PC-9 (cell line): ENCODE measurements around the gene INTS7. TPM values are rescaled to one million over a fixed set of nuclear protein-coding genes. Genes with fewer than 3 reads are reported as not detected.

ENCODE experiments used
- BruUV-seq: library from RNA; stranded (reverse); fragments of 400-500 nt; replicated peaks from 2 replicates; lab custom pipeline; 2021; lab: Mats Ljungman, UMichigan
- CTCF ChIA-PET: fragments of 300-600 bp; sonication (Branson Sonifier 250); formaldehyde crosslinking; loops from one replicate; lab custom pipeline; 2022; ENCODE audit warnings: antibody characterized with exemption; lab: Charles Lee
- POLR2A ChIA-PET: fragments of 300-600 bp; sonication (Branson Sonifier 250); formaldehyde crosslinking; loops from one replicate; lab custom pipeline; 2022; ENCODE audit warnings: antibody characterized with exemption; ENCODE audit not compliant: unreplicated experiment; lab: Charles Lee
- DNase-seq, 2 experiments: peaks; one replicate each; pipeline versions ENCODE4 v3.0.0 to v3.0.0-alpha.2; 2015 to 2022; ENCODE audit warnings: mixed read lengths in 1 of 2
- H2AFZ ChIP-seq: fragments of 200-600 bp; sonication (generic); 2 replicates; pipeline ENCODE4 v1.8.1; 2017; ENCODE audit warnings: antibody characterized with exemption
- H3F3A ChIP-seq: fragments of 200-600 bp; sonication (generic); 2 replicates; pipeline ENCODE4 v1.8.1; 2017; ENCODE audit warnings: antibody characterized with exemption, mild to moderate bottlenecking, low read depth; ENCODE audit not compliant: insufficient read depth
- H3K27ac ChIP-seq: fragments of 200-600 bp; sonication (generic); 2 replicates; pipeline ENCODE4 v1.6.1; 2016; ENCODE audit warnings: mixed run types
- H3K27me3 ChIP-seq: fragments of 200-600 bp; sonication (generic); 2 replicates; pipeline ENCODE4 v1.6.1; 2016; ENCODE audit warnings: low read depth, mixed run types; ENCODE audit not compliant: insufficient read depth
- H3K36me3 ChIP-seq: fragments of 200-600 bp; sonication (generic); 2 replicates; pipeline ENCODE4 v1.6.1; 2016; ENCODE audit warnings: low read depth, mixed run types
- H3K4me1 ChIP-seq: fragments of 200-600 bp; sonication (generic); replicated peaks from 2 replicates; pipeline ENCODE4 v1.6.1; 2016; ENCODE audit warnings: mixed run types; ENCODE audit not compliant: insufficient read depth
- H3K4me2 ChIP-seq: fragments of 200-600 bp; sonication (generic); 2 replicates; pipeline ENCODE4 v1.6.1; 2017; ENCODE audit warnings: mixed run types
- H3K4me3 ChIP-seq: fragments of 200-600 bp; sonication (generic); 2 replicates; pipeline ENCODE4 v1.6.1; 2016; ENCODE audit warnings: mixed run types
- H3K79me2 ChIP-seq: fragments of 200-600 bp; sonication (generic); 2 replicates; pipeline ENCODE4 v1.6.1; 2017; ENCODE audit warnings: low read depth, mixed run types
- H3K9me2 ChIP-seq: fragments of 200-600 bp; sonication (generic); 2 replicates; pipeline ENCODE4 v1.8.1; 2017; ENCODE audit warnings: mild to moderate bottlenecking; ENCODE audit not compliant: insufficient read depth
- H3K9me3 ChIP-seq: fragments of 200-600 bp; sonication (generic); 2 replicates; pipeline ENCODE4 v1.8.1; 2016; ENCODE audit warnings: low read depth; ENCODE audit not compliant: insufficient read depth
- H4K20me1 ChIP-seq: fragments of 200-600 bp; sonication (generic); 2 replicates; pipeline ENCODE4 v1.8.1; 2017; ENCODE audit not compliant: insufficient read depth
- EZH2 ChIP-seq: fragments of 200-600 bp; sonication (generic); IDR thresholded peaks from 2 replicates; pipeline ENCODE4 v1.8.0; 2017; ENCODE audit warnings: antibody characterized with exemption, low read depth
- intact Hi-C: fragments of 100-400 bp; cut with micrococcal nuclease; formaldehyde crosslinking; loops from one replicate; pipeline ENCODE4 v1.10.0; 2022; ENCODE audit not compliant: unreplicated experiment
- total RNA-seq: library from RNA; stranded (reverse); gene quantifications from 2 replicates; pipeline ENCODE4 v1.2.3, GENCODE V29; 2021
- TF ChIP-seq, protein P1 (sequence below): fragments of 200-600 bp; sonication (generic); conservative IDR thresholded peaks from 2 replicates; pipeline ENCODE4 v1.6.1; 2017; ENCODE audit warnings: mixed run types, antibody characterized with exemption, mild to moderate bottlenecking, moderate library complexity

INTS7 gene
- total RNA-seq, 1 experiment from 2014 or later, result 24.7 TPM

DNA sequence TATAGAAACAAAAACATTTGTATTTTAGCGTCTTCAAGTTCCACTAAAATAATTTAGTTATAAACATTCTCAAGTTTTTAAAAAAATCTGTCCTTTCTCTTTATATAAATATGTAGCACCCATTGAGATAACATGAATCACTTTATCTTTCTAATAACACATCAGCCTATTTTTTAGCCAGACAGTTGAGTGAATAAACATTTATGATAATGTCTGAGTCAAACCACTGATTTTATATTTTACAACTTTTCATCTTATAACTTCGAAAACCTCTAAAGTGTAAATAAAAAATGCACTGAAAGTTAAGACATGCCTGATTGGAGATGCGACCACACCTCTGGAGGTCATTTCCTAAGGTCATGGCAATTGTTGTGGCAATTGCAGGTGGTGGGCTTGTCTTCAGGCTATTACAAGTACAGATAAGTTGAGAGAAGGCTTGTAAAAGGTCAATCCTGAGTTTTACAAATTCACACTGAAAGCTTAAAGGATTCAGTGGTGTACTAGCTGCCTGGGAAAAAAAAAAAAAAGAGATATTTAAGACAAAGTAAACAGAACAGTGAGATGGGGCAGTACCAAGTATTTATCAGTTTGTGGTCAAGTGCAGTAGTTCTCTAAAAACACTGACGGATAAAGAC is 67.0 kb downstream of the INTS7 start:
- ChIA-PET CTCF (no interaction called here), POLR2A (interaction anchor here (0.6 kb wide), 1 partner anchor 162 kb away, joined by 9 read pairs; no protein-coding TSS in a partner anchor)
- H3K27ac ChIP-seq, result no peak overlapping the region
- intact Hi-C loops, result no loop called here
- H3F3A ChIP-seq, result no peaks in the 10 kb centered on the region
- no peak for TF ChIP-seq EZH2
- TF ChIP-seq, protein P1, sequence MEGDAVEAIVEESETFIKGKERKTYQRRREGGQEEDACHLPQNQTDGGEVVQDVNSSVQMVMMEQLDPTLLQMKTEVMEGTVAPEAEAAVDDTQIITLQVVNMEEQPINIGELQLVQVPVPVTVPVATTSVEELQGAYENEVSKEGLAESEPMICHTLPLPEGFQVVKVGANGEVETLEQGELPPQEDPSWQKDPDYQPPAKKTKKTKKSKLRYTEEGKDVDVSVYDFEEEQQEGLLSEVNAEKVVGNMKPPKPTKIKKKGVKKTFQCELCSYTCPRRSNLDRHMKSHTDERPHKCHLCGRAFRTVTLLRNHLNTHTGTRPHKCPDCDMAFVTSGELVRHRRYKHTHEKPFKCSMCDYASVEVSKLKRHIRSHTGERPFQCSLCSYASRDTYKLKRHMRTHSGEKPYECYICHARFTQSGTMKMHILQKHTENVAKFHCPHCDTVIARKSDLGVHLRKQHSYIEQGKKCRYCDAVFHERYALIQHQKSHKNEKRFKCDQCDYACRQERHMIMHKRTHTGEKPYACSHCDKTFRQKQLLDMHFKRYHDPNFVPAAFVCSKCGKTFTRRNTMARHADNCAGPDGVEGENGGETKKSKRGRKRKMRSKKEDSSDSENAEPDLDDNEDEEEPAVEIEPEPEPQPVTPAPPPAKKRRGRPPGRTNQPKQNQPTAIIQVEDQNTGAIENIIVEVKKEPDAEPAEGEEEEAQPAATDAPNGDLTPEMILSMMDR, result no peak
- no TSS peak for BruUV-seq
- no peaks in the 10 kb centered on the region for H4K20me1 ChIP-seq
- no peaks in the 10 kb centered on the region for H3K4me1 ChIP-seq
- no peaks in the 10 kb centered on the region for H3K9me3 ChIP-seq
- no peak overlapping the region for H3K4me3 ChIP-seq
- 0 out of 2 replicates have a peak, but pooled peaks cover 12% of the 10 kb centered on the region for H3K36me3 ChIP-seq
- H2AFZ ChIP-seq, result no peak overlapping the region
- no peak overlapping the region for H3K4me2 ChIP-seq
- DNase-seq, result no peak
- no peaks in the 10 kb centered on the region for H3K9me2 ChIP-seq
- no peaks in the 10 kb centered on the region for H3K79me2 ChIP-seq
- no peaks in the 10 kb centered on the region for H3K27me3 ChIP-seq

DNA sequence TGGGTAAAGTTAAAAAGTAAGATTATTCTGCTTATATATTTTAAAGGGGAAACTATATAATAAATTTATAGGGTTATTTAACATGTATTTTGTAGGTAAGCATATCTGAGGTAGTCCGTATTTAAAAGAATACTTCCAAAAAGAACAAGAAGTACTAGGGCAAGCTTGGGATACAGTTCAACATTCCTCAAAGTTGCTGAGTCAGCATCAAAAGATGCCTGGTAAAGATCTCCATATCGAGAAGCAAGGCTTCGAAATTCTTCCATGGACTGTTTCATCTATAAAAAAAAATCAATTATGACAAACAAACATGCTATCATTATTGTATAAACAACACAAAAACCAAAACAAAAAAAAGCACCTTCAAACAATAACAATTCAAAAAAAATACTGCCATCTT is 67.7 kb downstream of the INTS7 start:
- Histone ChIP-seq H3K27me3 (no peaks in the 10 kb centered on the region), H3K36me3 (peaks cover 12% of the 10 kb centered on the region; the same call in 1 of the 2 replicates), H3F3A (no peaks in the 10 kb centered on the region), H3K9me2 (no peaks in the 10 kb centered on the region), H3K79me2 (no peaks in the 10 kb centered on the region), H3K27ac (no peak overlapping the region), H2AFZ (no peak overlapping the region), H4K20me1 (no peaks in the 10 kb centered on the region), H3K9me3 (no peaks in the 10 kb centered on the region), H3K4me2 (no peak overlapping the region), H3K4me3 (no peak overlapping the region), H3K4me1 (no peaks in the 10 kb centered on the region)
- ChIA-PET CTCF (no interaction called here), POLR2A (no interaction called here)
- TF ChIP-seq, protein P1, result no peak
- TF ChIP-seq EZH2, result no peak
- DNase-seq, result no peak
- no TSS peak for BruUV-seq
- intact Hi-C loops, result no loop called here

DNA sequence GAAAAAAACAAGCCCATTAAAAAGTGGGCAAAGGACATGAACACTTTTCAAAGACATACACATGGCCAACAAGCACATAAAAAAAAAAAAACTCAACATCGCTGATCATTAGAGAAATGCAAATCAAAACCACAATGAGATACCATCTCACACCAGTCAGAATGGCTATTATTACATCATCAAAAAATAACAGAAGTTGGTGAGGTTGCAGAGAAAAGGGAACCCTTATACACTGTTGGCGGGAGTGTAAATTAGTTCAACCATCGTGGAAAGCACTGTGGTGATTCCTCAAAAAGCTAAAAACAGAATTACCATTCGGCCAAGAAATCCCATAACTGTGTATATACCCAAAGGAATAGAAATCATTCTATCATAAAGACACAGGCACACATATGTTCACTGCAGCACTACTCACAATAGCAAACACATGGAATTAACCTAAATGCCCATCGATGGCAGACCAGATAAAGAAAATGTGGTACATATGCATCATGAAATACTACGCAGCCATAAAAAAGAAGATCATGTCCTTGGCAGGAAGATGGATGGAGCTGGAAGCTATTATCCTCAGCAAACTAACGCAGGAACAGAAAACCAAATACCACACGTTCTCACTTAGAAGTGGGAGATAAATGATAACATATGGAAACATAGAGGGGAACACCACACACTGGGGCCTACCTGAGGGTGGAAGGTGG is 70.1 kb downstream of the INTS7 start:
- Histone ChIP-seq H3K4me3 (no peak overlapping the region), H3K27ac (no peak overlapping the region), H3K9me3 (no peaks in the 10 kb centered on the region), H3F3A (no peaks in the 10 kb centered on the region), H4K20me1 (no peaks in the 10 kb centered on the region), H3K4me2 (no peak overlapping the region), H3K79me2 (no peaks in the 10 kb centered on the region), H3K36me3 (peaks cover 16% of the 10 kb centered on the region), H3K27me3 (no peaks in the 10 kb centered on the region), H2AFZ (no peak overlapping the region), H3K9me2 (no peaks in the 10 kb centered on the region), H3K4me1 (no peaks in the 10 kb centered on the region)
- DNase-seq, result no peak
- no peak for TF ChIP-seq EZH2
- TF ChIP-seq, protein P1, result no peak
- no TSS peak for BruUV-seq
- ChIA-PET POLR2A (no interaction called here), CTCF (no interaction called here)
- intact Hi-C loops, result no loop called here
